Measurements from ENCODE around the gene MT1G.

The MT1G gene

DNA sequence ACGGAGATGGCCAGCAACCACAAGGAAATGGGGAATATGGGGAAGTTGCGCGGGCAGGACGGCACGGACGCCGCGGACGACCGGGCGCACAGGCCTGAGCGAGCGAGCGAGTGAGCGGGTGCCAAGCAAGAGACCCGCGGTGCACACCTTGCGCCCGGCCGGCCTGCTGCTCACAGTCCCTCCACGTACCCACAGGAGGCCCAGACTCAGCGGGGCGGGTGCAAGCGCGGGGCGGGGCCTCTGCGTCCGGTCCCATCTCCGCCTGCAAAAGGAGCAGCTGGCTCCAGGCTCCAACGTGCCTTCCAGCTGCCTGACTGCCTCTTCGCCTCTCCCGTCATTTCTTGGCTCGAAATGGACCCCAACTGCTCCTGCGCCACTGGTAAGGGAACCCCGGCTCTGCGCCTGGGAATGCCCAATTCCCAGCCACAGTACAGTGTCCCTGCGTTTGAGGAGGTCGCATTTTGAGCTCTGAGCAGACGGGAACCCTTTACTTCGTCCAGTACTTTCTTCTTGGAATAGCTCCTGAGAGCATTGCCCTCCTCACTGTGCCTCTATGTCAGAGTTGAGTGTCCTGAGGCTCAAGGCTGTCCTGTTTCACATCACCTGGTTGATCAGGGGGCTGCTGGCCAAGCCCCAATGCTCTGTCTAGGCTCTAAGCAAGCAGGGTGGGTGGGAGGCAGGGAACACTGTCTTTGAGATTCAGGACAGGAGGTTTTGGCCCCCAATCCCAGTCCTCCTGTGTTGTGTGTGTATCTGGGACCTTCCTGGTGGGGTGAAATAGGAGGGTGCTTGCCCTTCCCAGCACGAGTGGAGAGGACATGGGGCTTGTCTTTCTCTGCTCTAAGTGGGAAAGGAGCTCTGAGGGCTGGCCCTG, 50.4 kb downstream of the MT1G start:
- DNase-seq (ENCODE audit: low spot score) = no peak

Data from kidney capillary endothelial cell (primary cell).